Nephron progenitor cell (in vitro differentiated cells): Measurements from ENCODE around the gene TAF4B.

ENCODE experiments used
- DNase-seq: peaks from one replicate; pipeline ENCODE4 v3.0.0; 2021
- H3K27ac Mint-ChIP-seq: 2 replicates; pipeline ENCODE4 v1.8.0; 2021; ENCODE audit warnings: mild to moderate bottlenecking, moderate library complexity, mixed read lengths
- H3K27me3 Mint-ChIP-seq: 2 replicates; pipeline ENCODE4 v1.8.0; 2021; ENCODE audit warnings: mild to moderate bottlenecking, low read depth, mixed read lengths; ENCODE audit not compliant: poor library complexity
- H3K36me3 Mint-ChIP-seq: 2 replicates; pipeline ENCODE4 v1.8.0; 2021; ENCODE audit warnings: low read depth, mixed read lengths
- H3K4me1 Mint-ChIP-seq: 2 replicates; pipeline ENCODE4 v1.8.0; 2021; ENCODE audit warnings: mixed read lengths
- H3K4me3 Mint-ChIP-seq: 2 replicates; pipeline ENCODE4 v1.8.0; 2021; ENCODE audit warnings: mild to moderate bottlenecking, moderate library complexity, mixed read lengths
- H3K9me3 Mint-ChIP-seq: 2 replicates; pipeline ENCODE4 v1.8.0; 2021; ENCODE audit warnings: mild to moderate bottlenecking, moderate library complexity, mixed read lengths
- CTCF ChIP-seq: fragments of 200-600 bp; sonication (generic); IDR thresholded peaks from 2 replicates; pipeline ENCODE4 v1.5.0; 2021; ENCODE audit warnings: antibody characterized with exemption

The TAF4B gene

GRCh38 chr18:26383454-26384270 is 157.4 kb downstream of the TAF4B start:
- Mint-ChIP-seq H3K27ac (no peak overlapping the region), H3K27me3 (no peaks in the 10 kb centered on the region), H3K36me3 (peaks cover 4% of the 10 kb centered on the region), H3K4me1 (peaks cover 47% of the 10 kb centered on the region), H3K4me3 (no peak overlapping the region), H3K9me3 (no peaks in the 10 kb centered on the region)
- DNase-seq, result peak; percentile 16
- TF ChIP-seq CTCF, result peak; percentile 79

- H3K4me1 Mint-ChIP-seq, result peaks cover 36% of the 10 kb centered on the region
- TF ChIP-seq CTCF, result no peak
- H3K9me3 Mint-ChIP-seq, result no peaks in the 10 kb centered on the region
- peak overlapping the region; percentile 53 for H3K4me3 Mint-ChIP-seq
- DNase-seq, result no peak
- H3K27ac Mint-ChIP-seq, result peak overlapping the region; percentile 83
- H3K27me3 Mint-ChIP-seq, result no peaks in the 10 kb centered on the region
- peaks cover 15% of the 10 kb centered on the region for H3K36me3 Mint-ChIP-seq
These were observed 159.8 kb downstream of the TAF4B start for GRCh38 chr18:26386002-26386401.

- DNase-seq, result no peak
- H3K36me3 Mint-ChIP-seq, result peaks cover 15% of the 10 kb centered on the region
- peak overlapping the region; percentile 53 for H3K4me3 Mint-ChIP-seq
- peaks cover 36% of the 10 kb centered on the region for H3K4me1 Mint-ChIP-seq
- H3K27me3 Mint-ChIP-seq, result no peaks in the 10 kb centered on the region
- H3K9me3 Mint-ChIP-seq, result no peaks in the 10 kb centered on the region
- H3K27ac Mint-ChIP-seq, result peak overlapping the region; percentile 83
- TF ChIP-seq CTCF, result no peak
These were observed 160.2 kb downstream of the TAF4B start for GRCh38 chr18:26386441-26386840.

GRCh38 chr18:26394047-26394654 is 167.9 kb downstream of the TAF4B start:
- no peaks in the 10 kb centered on the region for H3K9me3 Mint-ChIP-seq
- no peak overlapping the region for H3K27ac Mint-ChIP-seq
- no peak for DNase-seq
- H3K36me3 Mint-ChIP-seq, result peaks cover 11% of the 10 kb centered on the region
- TF ChIP-seq CTCF, result no peak
- peaks cover 4% of the 10 kb centered on the region for H3K27me3 Mint-ChIP-seq
- no peaks in the 10 kb centered on the region for H3K4me1 Mint-ChIP-seq
- H3K4me3 Mint-ChIP-seq, result no peak overlapping the region

GRCh38 chr18:26397019-26397418 is 170.8 kb downstream of the TAF4B start:
- H3K36me3 Mint-ChIP-seq, result no peaks in the 10 kb centered on the region
- no peak overlapping the region for H3K27ac Mint-ChIP-seq
- H3K27me3 Mint-ChIP-seq, result peaks cover 4% of the 10 kb centered on the region
- H3K4me1 Mint-ChIP-seq, result no peaks in the 10 kb centered on the region
- H3K9me3 Mint-ChIP-seq, result no peaks in the 10 kb centered on the region
- no peak for DNase-seq
- no peak for TF ChIP-seq CTCF
- no peak overlapping the region for H3K4me3 Mint-ChIP-seq

GRCh38 chr18:26403491-26403890 is 177.2 kb downstream of the TAF4B start:
- Mint-ChIP-seq H3K27me3 (no peaks in the 10 kb centered on the region), H3K4me1 (peaks cover 24% of the 10 kb centered on the region), H3K36me3 (no peaks in the 10 kb centered on the region), H3K9me3 (no peaks in the 10 kb centered on the region), H3K4me3 (no peak overlapping the region), H3K27ac (no peak overlapping the region)
- no peak for TF ChIP-seq CTCF
- no peak for DNase-seq
